MM.1S (cell line): Measurements from ENCODE around the gene ARVCF.

ENCODE experiments used
- DNase-seq: peaks from one replicate; pipeline ENCODE4 v3.0.0-alpha.2; 2015
- H2AFZ ChIP-seq: fragments of 300-600 bp; sonication (generic); 2 replicates; pipeline ENCODE4 v1.6.0; 2016; ENCODE audit warnings: antibody characterized with exemption, low read length
- H3F3A ChIP-seq: fragments of 300-600 bp; sonication (generic); 2 replicates; pipeline ENCODE4 v1.6.1; 2016; ENCODE audit warnings: mild to moderate bottlenecking, antibody characterized with exemption, low read length, moderate library complexity, mixed read lengths; ENCODE audit not compliant: insufficient read depth
- H3K27ac ChIP-seq: fragments of 300-600 bp; sonication (generic); 2 replicates; pipeline ENCODE4 v1.5.1; 2016; ENCODE audit warnings: mild to moderate bottlenecking, low read length
- H3K27me3 ChIP-seq: fragments of 300-600 bp; sonication (generic); replicated peaks from 2 replicates; pipeline ENCODE4 v1.6.0; 2016; ENCODE audit warnings: low read length; ENCODE audit not compliant: insufficient read depth
- H3K36me3 ChIP-seq: fragments of 300-600 bp; sonication (generic); replicated peaks from 2 replicates; pipeline ENCODE4 v1.6.1; 2016; ENCODE audit warnings: mild to moderate bottlenecking, low read length, mixed read lengths; ENCODE audit not compliant: insufficient read depth
- H3K4me1 ChIP-seq: fragments of 300-600 bp; sonication (generic); 2 replicates; pipeline ENCODE4 v1.6.1; 2016; ENCODE audit warnings: low read length, mixed read lengths
- H3K4me2 ChIP-seq: fragments of 300-600 bp; sonication (generic); 2 replicates; pipeline ENCODE4 v1.6.0; 2016; ENCODE audit warnings: low read depth, low read length
- H3K4me3 ChIP-seq: fragments of 300-600 bp; sonication (generic); 2 replicates; pipeline ENCODE4 v1.5.1; 2016; ENCODE audit warnings: low read length, mixed read lengths
- H3K79me2 ChIP-seq: fragments of 300-600 bp; sonication (generic); 2 replicates; pipeline ENCODE4 v1.6.1; 2016; ENCODE audit warnings: mixed run types, low read length, mixed read lengths
- H3K9ac ChIP-seq: fragments of 300-600 bp; sonication (generic); 2 replicates; pipeline ENCODE4 v1.6.1; 2016; ENCODE audit warnings: low read length, mixed read lengths
- H3K9me2 ChIP-seq: fragments of 300-600 bp; sonication (generic); replicated peaks from 2 replicates; pipeline ENCODE4 v1.6.1; 2016; ENCODE audit warnings: mild to moderate bottlenecking, low read length, mixed read lengths; ENCODE audit not compliant: insufficient read depth
- H3K9me3 ChIP-seq: fragments of 300-600 bp; sonication (generic); replicated peaks from 2 replicates; pipeline ENCODE4 v1.6.1; 2016; ENCODE audit warnings: mild to moderate bottlenecking, low read length, mixed read lengths; ENCODE audit not compliant: insufficient read depth
- H4K20me1 ChIP-seq: fragments of 300-600 bp; sonication (generic); 2 replicates; pipeline ENCODE4 v1.6.1; 2016; ENCODE audit warnings: mild to moderate bottlenecking, low read length, moderate library complexity, mixed read lengths; ENCODE audit not compliant: insufficient read depth
- CTCF ChIP-seq: fragments of 300-600 bp; sonication (generic); IDR thresholded peaks from 2 replicates; pipeline ENCODE4 v1.5.1; 2016; ENCODE audit warnings: antibody characterized with exemption, low read length, mixed read lengths
- EZH2 ChIP-seq: fragments of 300-600 bp; sonication (generic); optimal IDR thresholded peaks from 2 replicates; pipeline ENCODE3; 2017; ENCODE audit warnings: low read depth, mild to moderate bottlenecking, antibody characterized with exemption, low read length, mixed read lengths
- EZH2phosphoT487 ChIP-seq: fragments of 300-600 bp; sonication (generic); IDR thresholded peaks from 2 replicates; pipeline ENCODE4 v1.6.1; 2018; ENCODE audit warnings: antibody characterized with exemption, low read length

ARVCF gene

GRCh38 chr22:20021196-20022181, 4.9 kb upstream of the ARVCF start:
- DNase-seq: peak; percentile 12
- Histone ChIP-seq H3K4me3 (peak overlapping the region; percentile 100), H2AFZ (peak overlapping the region; percentile 94), H3K27me3 (peaks cover 25% of the 10 kb centered on the region), H3F3A (no peaks in the 10 kb centered on the region), H3K9ac (peak overlapping the region; percentile 93), H3K79me2 (peaks cover 22% of the 10 kb centered on the region), H3K9me2 (no peaks in the 10 kb centered on the region), H4K20me1 (no peaks in the 10 kb centered on the region), H3K4me2 (peak overlapping the region; percentile 97), H3K27ac (no peak overlapping the region), H3K4me1 (peaks cover 9% of the 10 kb centered on the region), H3K9me3 (no peaks in the 10 kb centered on the region), H3K36me3 (no peaks in the 10 kb centered on the region)
- TF ChIP-seq EZH2phosphoT487 (no peak), CTCF (no peak), EZH2 (no peak)

GRCh38 chr22:20020533-20021195, 4.0 kb upstream of the ARVCF start, which contains the start of gene TANGO2:
TANGO2 (plus strand) TSS chr22:20021110; CDS start chr22:20036799, 15,689 bp downstream.
- Histone ChIP-seq H3K9me3 (no peaks in the 10 kb centered on the region), H4K20me1 (no peaks in the 10 kb centered on the region), H3K27ac (no peak within 1 kb of the TSS), H3K36me3 (no peaks in the 10 kb centered on the region), H3K79me2 (peaks cover 22% of the 10 kb centered on the region), H3K9ac (peak within 1 kb of the TSS; percentile 93), H3F3A (no peaks in the 10 kb centered on the region), H3K27me3 (peaks cover 33% of the 10 kb centered on the region), H2AFZ (peak within 1 kb of the TSS; percentile 98), H3K9me2 (no peaks in the 10 kb centered on the region), H3K4me3 (peak within 1 kb of the TSS; percentile 100), H3K4me2 (peak within 1 kb of the TSS; percentile 99), H3K4me1 (peaks cover 9% of the 10 kb centered on the region)
- TF ChIP-seq EZH2: no peak
- no peak for TF ChIP-seq EZH2phosphoT487
- no peak for TF ChIP-seq CTCF
- peak; percentile 93 for DNase-seq

GRCh38 chr22:20019661-20020532, 3.3 kb upstream of the ARVCF start:
- peak overlapping the region; percentile 91 for H3K4me3 ChIP-seq
- no peak overlapping the region for H3K27ac ChIP-seq
- H3K4me1 ChIP-seq: peaks cover 9% of the 10 kb centered on the region
- peak overlapping the region; percentile 98 for H2AFZ ChIP-seq
- no peak for DNase-seq
- H3K9me2 ChIP-seq: no peaks in the 10 kb centered on the region
- no peaks in the 10 kb centered on the region for H3K9me3 ChIP-seq
- TF ChIP-seq CTCF (no peak), EZH2 (no peak), EZH2phosphoT487 (no peak)
- peak overlapping the region; percentile 66; the same call in 1 of the 2 replicates for H3K9ac ChIP-seq
- H3K36me3 ChIP-seq: no peaks in the 10 kb centered on the region
- peaks cover 40% of the 10 kb centered on the region for H3K27me3 ChIP-seq
- peaks cover 22% of the 10 kb centered on the region for H3K79me2 ChIP-seq
- no peaks in the 10 kb centered on the region for H3F3A ChIP-seq
- peak overlapping the region; percentile 99 for H3K4me2 ChIP-seq
- no peaks in the 10 kb centered on the region for H4K20me1 ChIP-seq
